ELR (cell line): ENCODE results near the gene ADGB.
"Not testable (repeated sequence)": the region's sequence is repeated elsewhere in the genome, so short reads cannot be mapped to it uniquely, and the experiment has no call there.

Source experiments
- DNase-seq: peaks from one replicate; pipeline ENCODE4 v3.0.0-alpha.2; 2015; ENCODE audit warnings: low read depth

The ADGB gene

DNA sequence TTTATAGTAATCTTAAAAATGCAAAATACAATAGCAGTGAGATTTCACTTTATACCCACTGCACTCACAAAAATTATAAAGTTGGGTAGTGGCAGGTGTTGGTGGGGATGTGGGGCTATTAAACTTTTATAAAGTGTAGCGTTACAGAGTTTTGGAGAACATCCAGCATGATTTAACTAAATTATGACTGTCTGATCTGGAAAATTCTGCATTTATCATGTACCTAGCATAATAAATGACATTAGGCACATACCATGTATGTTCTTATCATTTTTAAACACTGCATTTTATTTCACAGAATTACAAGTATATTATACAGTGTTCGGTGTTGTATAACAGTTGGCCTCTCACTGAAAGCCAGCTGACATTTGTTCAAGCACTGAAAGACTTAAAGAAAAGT, 169.9 kb downstream of the ADGB start:
- no peak for DNase-seq

DNA sequence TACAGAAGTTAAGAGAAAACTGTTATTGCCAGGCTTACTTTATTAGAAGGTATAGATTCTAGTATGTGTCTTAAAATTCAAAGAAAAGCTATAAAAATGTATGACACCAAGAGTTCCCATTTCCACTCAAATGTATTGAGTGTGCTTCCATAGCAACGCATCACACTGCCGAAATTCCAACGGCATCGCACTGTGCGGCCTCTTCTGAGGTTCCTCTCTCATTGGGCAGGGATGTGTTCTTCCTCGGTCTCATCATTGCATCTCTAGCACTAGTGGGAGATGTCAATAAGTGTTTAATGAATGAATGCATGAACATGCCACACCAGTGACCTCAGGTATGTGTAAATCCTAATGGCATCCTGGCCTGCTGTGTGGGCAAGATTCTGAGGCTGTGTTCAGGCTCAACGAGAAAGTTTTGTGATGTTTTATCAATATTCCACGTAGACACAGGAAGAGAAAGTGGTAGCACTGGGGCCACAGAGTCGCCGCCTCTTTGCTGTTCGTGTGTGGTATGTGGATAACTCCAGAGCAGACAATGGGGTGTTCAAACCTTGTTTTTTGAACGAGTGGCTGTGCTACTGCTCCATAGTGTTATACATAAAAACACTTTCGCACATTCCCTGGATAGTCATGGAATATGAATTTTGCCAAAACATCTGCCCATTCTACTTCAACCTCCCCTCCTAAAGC, 171.6 kb downstream of the ADGB start:
- no peak for DNase-seq

DNA sequence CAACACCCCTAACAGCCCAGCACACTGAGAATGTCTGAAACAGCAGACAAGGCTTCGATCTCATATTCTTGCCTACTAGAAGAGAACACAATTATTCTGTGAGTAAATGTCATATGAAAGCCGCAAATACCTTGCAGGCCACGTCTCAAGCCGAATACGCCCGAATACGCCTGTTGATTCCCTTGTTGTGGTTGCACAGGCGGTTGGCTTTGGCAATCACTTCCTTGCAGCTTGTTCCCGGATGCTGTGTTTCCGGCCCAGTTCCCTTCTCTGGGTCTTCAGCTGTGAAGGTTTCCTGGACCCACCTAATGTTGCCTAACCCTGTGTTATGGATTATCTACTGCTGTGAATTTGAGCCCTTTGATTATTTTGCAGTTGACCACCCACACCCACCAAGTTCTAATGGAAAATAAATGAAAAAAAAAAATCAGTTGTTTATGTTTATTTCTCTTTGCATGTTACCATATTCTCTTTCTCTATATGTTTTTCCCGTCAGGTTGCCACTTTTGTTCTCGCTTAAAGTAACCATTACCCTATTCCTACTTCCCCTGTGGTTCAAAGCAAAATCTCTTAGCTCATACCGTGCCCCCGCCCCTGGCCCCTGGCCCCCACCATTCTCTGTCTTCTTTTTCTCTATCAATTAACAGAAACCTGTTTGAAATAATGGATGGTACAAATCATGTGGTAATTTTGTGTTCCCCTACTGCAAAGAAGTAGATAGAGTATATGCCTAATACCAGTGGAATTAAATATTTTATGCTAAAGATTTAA, 172.4 kb downstream of the ADGB start:
- no peak for DNase-seq

DNA sequence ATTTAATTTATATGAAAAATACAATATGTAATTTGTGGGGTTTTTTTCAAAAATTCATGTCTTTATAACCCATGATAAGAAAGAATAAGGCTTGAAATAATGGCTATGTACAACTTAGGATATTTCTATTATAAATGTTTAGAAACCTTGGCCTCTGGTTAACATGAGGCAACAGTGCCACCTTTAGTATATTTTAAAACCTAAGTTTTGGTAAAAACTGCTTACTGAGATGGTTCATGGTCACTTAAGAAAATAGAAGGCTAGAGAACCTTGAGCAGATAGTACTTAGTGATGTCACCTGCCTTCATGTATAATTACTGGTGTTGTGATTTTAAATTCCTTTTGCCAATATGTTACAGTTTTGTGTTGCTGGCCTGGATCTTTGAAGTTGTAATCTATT, 176.4 kb downstream of the ADGB start:
- DNase-seq = peak; percentile 37

DNA sequence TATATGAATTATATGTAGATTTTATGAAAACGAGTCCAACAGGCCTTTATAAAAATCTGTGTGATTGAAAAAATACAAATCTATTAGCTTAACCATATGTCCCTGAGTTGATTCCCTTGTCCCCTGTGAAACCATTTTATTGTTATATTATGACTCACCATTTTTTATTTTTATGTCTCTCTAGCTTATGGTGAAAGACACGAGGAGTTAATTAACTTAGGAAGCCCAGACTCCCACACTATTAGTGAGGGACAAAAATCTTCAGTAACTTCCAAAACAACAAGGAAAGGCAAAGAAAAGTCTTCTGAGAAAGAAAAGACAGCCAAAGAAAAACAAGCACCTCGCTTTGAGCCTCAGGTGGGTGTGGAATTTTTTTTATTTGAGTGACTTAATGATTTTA, 183.1 kb downstream of the ADGB start:
- DNase-seq = no peak

DNA sequence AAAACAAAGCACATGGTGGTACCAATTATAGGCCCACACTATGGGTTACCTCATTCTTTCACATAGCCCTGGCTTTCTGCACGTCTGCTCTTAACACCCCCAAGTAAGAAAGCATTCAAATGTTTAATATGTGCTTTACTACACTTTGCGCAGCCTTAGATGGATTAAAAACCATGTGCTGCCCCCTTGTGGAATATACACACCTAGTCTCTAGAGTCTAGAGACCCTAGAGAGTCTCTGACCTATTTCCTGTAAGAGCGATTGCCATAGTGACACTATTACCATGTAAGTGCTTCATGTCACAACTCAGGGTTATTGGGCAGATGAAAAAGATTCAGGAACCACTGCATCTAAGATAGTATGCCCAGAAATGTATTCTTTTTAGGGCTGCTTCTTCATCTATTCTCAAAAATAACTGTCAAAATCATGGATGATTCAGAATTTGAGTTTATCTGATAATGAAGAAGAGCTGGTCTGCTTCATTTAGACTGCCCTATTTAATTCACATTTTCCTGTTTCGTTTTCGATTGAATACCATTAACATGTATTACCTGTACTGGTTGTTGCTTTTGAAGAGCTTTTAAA, 186.3 kb downstream of the ADGB start:
- DNase-seq = peak; percentile 76

DNA sequence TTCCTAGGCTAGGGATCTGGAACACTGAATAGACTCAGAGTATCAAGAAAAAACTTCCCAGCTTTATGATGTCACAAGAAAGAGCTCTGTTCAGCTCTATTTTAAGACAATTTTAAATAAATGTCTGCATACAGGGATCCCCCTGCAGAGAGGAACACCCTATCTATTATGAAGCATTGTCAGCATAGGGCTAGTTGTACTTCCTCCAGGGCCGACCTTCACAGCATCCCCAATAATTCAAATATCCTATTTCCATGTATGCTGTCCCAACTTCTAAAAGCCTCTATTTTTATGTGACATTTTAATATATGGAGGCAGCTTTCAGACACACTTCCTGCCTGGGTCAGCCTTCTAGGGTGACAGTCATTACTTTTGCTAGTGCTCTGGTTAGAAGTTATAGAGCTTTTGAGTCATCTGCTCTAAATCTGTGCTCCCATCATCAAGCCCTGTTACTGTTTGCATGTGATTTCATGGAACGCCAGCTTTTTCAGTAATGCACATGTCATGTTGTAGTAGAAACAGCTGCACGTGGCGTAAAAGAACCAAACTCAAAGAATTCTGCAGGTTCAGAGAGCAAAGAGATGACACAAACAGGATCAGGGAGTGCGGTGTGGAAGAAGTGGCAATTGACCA, 189.2 kb downstream of the ADGB start:
- no peak for DNase-seq

DNA sequence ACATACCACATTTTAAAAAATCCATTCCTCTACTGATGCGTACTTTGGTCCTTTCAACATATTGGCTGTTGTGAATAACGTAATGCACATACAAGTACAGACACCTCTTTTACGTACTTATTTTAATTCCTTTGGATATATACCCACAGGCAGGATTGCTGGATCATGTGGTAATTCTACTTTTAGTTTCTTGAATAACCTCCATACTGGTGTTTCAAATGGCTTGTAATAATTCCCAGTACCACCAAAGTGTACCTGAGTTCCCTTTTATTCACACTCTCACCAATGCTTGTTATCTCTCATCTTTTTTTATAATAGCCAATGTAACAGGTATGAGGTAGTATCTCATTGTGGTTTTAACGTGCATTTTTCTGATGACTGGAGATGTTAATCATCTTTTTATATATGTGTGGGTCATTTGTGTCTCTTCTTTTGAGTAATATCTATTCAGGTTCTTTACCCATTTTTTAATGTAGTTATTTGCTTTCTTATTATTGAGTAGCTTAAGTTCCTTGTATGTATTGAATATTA, 191.9 kb downstream of the ADGB start:
- DNase-seq = no peak

DNA sequence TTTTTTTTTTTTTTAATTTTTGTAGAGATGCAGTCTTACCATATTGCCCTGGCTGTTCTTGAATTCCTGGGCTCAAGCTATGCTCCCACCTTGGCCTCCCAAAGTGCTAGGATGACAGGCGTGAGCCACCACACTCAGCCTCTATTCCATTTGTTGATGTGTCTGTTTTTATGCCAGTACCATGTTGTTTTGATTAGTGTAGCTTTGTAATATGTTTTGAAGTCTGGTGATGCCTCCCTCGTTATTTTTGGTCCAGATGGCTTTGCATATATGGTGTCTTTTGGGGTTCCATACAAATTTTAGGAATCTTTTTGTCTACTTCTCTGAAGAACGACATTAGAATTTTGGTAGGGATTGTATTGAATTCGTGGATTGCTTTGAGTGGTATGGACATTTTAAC, 193.2 kb downstream of the ADGB start:
- DNase-seq = no peak

DNA sequence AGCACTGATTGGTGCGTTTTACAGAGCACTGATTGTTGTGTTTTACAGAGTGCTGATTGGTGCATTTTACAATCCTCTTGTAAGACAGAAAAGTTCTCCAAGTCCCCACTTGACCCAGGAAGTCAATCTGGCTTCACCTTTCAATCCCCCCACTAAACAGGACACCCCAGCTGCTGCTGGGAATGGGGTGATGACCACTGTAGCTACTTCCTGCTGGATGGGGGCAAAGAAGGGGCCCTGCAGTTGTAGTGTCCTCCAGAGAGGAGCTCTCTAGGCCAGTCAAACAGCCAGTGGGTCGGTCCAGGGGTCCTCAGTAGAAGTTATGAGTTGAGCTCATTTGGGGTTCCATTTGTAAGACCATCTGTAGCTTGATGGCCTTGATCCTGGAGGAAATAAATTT, 194.4 kb downstream of the ADGB start:
- not testable (repeated sequence) for DNase-seq

DNA sequence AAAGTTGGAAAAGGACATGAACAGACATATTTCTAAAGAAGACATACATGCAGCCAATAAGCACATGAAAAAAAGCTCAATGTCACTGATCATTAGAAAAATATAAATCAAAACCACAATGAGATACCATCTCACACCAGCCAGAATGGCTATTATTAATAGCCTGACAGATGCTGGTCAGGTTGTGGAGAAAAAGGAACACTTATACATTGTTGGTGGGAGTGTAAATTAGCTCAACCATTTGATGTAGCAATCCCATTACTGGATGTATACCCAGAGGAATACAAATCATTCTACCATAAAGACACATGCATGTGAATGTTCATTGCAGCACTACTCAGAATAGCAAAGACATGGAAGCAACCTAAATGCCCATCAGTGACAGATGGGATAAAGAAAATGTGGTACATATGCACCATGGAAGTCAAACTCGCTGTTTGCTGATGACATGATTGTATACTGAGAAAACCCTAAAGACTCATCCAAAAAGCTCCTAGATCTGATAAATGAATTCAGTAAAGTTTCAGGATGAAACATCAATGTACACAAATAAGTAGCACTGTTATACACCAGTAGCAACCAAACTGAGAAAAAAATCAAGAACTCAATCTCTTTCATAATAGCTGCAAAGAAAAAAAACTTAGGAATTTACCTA, 196.8 kb downstream of the ADGB start:
- no peak for DNase-seq

DNA sequence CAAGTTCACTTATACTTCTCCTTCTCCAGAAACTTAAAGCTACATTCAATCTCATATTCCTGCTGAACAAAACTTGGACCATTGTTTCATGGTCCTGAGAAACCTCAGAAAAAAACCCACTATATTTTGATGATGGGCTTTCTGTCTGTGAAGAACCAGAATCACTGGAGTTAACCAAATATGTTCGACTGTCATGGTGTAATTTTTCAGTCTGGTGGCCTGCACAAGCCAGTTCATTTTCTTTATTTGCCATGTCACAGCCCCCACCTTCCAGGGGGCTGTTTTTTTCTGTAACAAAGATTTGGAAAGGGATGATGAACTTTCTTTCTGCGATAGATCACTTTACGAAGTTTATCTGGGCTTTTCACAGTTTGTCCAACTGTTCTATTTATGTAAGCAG, 204.4 kb downstream of the ADGB start:
- DNase-seq = not testable (repeated sequence)

DNA sequence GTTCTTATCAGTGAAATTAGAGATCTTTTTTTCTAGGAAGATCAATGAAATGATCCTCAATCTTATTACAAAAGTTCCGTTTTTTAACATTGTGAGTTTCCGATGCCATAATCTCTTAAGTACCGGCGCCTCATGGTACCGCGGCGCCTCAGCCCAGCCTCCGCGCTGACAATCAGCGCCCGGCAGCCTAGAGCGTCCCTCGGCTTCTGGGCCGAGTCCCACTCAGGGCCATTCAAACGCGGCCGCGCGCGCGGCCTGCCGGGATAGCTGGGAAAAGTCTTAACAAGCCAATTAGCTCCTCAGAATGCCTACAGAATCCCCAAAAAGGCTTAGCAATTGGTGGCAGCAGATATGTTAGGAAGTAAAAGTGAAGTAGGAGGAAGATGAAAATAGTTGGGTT, 204.8 kb downstream of the ADGB start:
- no peak for DNase-seq

DNA sequence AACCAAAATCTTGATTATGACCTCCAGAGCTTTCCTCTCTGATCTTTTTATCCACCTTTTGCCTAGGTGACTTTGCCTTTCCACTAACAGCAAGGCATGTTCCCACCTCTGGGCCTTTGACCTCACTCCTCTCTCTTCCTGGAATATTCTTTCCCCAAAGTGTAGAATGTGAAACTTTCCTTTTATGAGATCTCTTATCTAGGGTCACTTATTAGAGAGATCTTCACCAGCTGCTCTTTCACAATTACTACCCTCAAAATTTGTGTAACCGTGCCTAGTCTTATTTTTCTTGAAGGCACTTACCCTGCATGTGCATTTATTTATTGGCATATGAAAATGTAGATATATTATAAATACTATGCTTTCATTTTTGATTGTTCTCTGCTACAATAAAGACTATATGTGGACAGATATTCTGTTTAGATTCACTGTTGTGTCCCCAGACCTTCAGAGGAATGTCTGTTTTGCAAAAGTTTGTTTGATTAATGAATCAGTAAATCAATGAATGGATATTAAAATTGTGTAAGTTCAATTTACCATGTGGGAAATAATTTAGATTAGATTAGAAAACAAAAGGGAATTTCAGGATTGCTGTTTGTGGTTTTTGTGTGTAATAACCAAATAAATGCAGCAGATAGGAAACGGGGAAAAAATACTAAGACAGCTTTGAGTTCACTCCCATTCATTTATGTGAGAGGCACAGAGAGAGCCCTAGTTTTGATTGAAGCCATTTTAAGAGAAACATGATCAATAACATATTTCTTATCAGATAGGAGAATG, 207.0 kb downstream of the ADGB start:
- DNase-seq = no peak

DNA sequence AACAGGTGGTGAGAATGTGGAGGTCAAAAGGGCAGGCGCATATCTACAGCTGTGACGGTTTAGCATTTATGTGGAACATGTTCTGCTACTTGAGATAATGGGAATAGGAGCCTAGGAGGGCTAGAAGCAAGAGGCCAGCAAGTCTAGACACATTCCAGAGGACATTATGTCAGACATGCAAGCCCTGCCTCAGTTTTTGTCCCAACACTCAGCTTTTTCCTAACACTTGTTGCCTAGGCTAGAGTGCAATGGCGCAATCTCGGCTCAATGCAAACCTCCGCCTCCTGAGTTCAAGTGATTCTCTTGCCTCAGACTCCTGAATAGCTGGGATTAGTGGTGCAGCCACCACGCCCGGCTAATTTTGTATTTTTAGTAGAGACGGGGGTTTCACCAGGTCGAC, 210.2 kb downstream of the ADGB start:
- DNase-seq = not testable (repeated sequence)

DNA sequence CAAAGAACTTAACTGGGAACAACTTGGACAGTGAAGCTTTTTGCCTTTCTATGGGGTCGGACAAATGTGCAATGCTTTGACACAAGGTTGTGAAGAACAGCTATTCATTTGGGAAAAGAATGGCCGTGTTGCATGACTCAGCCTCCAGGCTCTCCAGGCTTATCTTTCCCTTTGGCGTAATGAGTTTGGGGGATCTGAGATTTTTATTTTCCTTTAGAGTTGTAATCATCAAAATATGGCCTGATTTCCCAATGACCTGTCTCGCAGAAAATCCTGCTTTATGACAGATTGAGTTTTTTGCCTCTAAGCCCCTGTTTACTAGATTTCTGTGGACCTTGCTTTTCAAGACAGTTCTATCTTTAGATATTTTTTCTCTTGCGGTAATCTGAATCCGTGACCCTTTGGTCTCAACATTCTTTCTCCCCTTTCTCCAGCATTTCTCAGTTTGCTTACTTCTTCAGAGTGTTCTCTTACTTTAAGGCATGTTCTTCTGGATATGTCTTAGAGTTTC, 214.1 kb downstream of the ADGB start:
- DNase-seq = peak; percentile 8

DNA sequence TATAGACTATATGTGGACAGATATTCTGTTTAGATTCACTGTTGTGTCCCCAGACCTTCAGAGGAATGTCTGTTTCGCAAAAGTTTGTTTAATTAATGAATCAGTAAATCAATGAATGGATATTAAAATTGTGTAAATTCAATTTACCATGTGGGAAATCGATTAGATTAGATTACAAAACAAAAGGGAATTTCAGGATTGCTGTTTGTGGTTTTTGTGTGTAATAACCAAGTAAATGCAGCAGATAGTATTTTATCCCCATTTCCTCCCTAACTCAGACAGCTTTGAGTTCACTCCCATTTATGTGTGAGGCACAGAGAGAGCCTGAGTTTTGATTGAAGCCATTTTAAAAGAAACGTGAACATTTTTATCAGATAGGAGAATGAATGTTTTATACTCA, 214.8 kb downstream of the ADGB start:
- DNase-seq = peak; percentile 34

DNA sequence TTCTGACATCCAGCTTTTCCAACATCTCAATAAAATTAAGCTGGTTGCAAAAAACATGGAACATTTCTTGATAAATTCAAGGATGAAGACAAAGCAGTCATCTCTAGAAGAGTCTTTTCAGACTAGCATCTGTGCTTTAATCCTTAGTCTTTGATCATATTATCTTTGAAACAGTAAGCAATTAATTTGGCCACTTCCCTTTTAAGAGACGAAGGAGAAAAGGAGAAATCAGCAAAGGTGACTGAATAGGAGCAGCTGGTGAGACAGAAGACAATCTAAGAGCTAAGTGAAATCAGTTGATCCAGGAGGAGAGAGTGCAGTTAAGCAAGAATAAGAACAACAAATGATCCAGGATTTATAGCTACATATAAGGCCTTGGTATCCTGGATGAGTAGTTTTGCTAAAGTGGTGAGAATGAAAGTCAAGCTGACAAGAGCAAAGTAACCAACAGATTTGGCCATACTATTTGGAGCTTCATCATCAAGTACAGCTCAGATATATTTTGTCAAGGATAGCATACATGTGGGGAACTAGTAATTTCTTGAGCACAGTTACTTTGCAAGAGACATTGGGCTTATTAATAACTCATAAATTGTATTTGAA, 215.5 kb downstream of the ADGB start:
- no peak for DNase-seq

DNA sequence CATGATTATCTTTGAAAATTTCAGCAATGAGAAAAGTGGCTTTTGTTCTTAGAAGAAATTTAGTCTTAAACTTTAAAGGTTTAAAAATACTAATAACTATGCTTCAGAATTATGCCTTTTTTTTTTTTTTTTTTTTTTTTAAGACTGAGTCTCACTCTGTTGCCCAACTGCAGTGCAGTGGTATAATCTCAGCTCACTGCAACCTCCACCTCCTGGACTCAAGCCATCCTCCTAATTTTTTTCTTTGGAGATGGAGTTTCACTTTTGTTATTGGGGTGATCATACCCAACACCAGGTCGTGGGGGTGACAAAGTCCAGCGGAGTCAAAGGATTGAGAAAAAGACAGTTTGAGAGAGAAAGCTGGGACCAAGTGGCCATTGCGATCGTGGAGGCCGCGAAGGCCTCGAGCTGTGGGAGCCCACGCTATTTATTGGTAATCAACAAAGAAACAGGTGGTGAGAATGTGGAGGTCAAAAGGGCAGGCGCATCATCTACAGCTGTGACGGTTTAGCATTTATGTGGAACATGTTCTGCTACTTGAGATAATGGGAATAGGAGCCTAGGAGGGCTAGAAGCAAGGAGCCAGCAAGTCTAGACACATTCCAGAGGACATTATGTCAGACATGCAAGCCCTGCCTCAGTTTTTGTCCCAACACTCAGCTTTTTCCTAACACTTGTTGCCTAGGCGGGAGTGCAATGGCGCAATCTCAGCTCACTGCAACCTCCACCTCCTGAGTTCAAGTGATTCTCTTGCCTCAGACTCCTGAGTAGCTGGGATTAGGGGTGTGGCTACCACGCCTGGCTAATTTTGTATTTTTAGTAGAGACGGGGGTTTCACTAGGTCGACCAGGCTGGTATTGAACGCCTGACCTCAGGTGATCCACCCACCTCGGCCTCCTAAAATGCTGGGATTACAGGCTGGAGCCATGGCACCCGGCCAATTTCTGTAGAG, 217.0 kb downstream of the ADGB start:
- DNase-seq = not testable (repeated sequence)
